Fibroblast of the conjunctiva (primary cell): Measurements from ENCODE around the gene CPNE2.

Experiments
- DNase-seq: peaks from one replicate; pipeline ENCODE4 v3.0.0-alpha.2; 2010; ENCODE audit warnings: low read depth

The CPNE2 gene

GRCh38 chr16:57144027-57144426 is 51.6 kb downstream of the CPNE2 start:
- no peak for DNase-seq

DNA sequence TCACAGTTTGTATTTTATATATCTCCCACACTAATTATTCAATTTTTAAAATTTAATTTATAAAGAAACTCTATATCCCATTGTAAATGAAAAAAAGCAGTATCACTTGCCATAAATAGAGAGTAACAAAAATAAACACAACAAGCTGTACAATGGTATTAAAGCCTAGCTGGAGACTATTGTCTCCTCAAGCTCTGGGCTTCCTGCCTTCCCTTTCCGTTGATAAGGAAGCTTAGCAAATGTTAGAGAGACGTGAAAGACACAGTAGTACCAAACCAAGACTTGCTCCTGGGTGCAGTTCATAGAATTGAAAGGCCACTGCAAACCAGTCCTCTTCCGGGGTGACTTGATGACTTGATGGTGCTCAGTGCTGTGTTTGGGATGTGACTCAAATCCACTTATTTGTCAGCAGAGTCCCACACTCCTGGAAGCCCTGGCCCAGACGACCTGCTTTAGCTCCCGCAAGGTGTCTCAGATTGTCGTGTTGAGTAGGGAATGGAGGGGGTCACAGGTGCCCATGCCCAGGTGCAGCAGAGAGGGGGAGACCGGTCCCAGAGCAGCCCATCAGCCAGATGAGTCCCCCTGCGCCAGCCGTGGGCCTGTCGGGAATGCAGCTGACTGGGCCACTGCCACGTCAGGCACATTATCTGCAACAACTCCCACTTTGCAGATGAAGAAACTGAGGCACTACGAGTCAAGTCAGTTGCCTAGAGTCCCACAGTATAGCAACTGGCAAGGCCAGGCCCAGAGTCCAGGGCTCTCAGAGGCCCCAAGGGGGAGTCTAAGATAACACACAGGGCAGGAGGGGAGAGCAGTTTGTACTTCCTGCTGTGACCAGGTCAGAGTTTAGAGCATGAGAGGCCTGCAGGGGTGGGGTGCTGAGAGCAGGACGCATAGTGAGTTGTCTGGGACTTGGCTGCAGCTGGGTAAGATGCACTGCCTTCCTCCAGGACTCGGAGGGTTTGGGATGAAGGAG is 53.0 kb downstream of the CPNE2 start:
- DNase-seq: no peak

DNA sequence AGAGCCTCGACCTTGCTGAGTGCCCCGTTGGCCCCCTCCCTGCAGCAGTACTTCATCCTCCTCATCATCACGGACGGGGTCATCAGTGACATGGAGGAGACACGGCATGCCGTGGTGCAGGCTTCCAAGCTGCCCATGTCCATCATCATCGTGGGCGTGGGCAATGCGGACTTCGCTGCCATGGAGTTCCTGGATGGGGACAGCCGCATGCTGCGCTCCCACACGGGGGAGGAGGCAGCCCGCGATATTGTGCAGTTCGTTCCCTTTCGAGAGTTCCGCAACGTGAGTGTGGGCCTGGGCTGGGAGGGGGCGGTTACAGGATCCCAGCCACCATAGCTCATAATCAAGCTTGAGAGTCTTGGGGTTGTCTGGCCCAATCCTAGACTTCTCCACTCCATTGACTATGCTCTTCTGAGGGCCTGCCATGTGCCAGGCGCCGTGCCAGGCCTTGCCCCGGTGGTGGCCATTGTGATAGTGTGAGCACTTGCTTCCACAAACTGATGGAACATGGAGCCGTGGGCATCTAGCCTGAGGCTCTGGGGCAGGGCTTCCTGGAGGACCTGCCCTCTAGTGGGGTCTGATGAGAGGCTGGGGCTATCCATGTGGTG is 53.8 kb downstream of the CPNE2 start:
- DNase-seq: no peak

DNA sequence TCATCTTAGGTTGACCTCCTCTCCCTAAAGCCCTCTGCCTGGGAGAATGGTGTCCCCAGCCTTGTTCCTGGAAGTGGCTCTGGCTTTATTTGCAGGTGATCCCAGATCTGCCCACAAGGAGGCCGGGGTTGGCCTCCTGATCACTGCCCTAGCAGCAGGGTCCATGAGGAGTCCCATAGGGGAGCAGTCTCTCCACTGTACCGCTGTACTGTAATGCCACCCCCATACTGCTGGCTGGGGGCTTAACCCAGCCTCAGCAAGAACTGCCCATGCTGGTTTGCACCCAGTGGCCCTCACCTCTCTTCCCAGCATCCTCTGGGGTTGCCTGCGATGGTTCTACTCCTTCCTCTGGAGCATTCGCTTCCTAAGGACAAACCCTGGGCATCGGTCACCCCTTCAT is 54.4 kb downstream of the CPNE2 start:
- no peak for DNase-seq

- peak; percentile 27 for DNase-seq
These were observed 55.2 kb downstream of the CPNE2 start for GRCh38 chr16:57147381-57148221.

GRCh38 chr16:57148481-57148880 is 56.1 kb downstream of the CPNE2 start:
- no peak for DNase-seq

DNA sequence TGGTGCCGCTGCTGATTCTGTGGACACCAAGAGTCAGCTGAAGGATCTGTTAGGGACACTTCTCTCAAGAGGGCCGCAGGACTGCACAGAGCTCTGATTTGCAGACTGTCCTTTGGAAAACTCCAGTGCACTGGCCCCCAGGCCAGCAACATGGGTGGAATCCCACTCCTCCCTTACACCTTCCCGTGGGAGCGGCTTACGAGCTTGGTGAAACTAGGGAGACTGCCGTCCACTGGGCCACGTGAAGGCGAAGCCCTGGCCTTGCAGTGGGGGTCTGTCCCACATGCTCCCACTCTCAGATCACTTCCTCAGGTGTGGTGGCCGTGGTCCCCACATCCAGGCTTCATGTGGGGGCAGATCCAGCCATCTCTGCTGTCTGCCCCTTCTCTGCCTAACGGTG is 57.0 kb downstream of the CPNE2 start:
- no peak for DNase-seq

DNA sequence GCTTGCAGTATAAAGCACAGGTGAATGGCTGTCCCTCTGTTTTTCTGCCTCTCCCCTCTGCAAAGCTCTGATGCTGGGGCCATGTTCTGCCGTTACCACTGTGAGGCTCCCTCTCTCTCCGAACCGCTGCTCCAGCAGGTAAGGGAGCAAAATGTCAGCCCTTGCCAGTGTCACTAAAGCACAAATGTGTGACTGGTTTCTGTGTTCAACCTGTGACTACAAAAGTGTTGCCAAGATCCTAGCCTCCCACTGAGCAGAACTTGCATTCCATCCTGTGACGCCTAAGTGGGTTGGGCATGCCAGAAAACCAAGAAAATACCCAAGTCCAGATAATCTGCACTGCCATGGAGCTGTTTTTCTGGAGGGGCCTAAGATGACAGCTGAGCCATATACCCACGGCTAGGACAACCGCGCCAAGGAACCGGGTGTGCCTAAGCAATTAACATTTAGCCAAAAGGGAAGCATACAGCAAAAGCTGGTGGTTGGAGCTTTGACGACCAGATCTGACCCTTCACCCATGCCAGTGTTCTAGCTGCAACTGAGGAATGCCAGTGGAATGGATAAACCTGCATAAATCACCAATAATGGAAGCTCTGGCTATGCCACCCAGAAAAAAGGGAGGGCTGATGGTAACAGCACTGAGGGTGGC is 58.4 kb downstream of the CPNE2 start:
- no peak for DNase-seq

GRCh38 chr16:57151369-57151768 is 59.0 kb downstream of the CPNE2 start:
- no peak for DNase-seq

DNA sequence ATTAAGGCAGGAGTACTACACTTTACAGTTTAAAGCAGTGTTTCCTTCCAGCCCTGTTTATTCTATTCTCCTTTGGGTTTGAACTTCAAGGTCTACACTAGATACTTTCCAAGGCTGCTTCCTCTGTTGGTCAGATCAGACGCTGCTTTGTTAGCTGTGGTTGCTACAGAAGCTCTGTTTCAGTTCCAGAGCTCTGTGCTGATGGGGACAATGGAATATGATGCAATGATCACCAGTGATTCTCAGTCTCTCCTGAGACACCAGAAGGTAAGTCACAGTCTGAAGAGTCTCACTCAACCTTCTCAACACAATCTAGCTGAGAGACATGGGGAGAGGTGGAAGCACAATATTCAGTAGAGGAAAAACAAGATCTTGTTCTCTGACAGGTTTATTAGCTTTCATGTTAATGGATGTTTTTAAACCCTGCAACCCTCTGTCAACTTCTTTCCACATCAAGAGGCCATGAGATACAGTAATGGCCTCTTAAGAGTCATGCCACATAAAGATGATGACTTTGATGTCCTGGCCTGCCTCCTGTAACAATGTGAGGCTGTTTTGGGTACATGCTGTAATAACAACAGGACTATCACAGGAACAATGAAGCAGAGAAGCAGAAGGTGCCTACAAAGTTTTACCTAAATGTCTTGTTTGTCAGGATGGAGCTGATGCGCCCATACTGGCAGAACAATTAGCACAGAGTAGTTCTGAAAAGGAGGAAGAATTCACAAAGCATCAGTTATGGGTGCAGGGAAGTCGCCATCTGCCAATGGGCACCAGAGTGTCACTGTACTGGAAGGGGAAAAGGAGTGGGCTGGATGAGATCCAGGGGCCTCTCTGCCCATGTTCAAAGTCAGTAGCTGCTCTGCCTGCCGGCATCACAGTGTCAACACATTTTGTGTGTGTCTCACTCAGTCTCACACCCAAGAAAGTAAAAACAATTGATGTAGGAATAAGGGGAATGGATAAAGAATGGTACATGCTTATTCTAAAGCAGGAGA is 60.0 kb downstream of the CPNE2 start:
- DNase-seq: no peak

- no peak for DNase-seq
These were observed 61.5 kb downstream of the CPNE2 start for GRCh38 chr16:57153841-57154240.

DNA sequence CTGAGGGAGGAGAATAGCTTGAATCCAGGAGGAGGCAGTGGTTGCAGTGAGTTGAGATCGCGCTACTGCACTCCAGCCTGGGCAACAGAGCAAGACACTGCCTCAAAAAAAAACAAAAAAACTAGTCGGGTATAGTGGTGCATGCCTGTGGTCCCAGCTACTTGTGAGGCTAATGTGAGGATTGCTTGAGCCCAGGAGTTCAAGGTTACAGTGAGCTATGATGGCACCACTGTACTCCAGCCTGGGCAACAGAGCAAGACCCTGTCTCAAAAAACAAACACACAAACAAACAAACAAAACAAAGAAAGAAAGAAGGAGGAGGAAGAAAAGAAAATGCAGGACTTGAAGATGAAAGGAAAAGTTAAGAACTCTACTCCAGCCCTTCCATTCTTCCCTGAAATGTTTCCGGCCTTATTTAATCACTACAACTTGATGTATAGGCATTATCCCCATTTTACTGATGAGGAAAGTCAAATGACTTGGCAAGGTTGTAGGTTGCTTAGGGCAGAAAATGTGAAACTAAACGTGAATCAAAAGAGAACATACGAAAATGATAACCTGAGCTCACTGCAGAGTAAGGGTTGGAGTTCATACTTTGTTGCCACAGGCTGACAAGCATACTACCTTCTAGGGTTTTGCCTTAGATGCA is 63.4 kb downstream of the CPNE2 start:
- DNase-seq: no peak

- no peak for DNase-seq
These were observed 63.9 kb downstream of the CPNE2 start for GRCh38 chr16:57156351-57156703.

DNA sequence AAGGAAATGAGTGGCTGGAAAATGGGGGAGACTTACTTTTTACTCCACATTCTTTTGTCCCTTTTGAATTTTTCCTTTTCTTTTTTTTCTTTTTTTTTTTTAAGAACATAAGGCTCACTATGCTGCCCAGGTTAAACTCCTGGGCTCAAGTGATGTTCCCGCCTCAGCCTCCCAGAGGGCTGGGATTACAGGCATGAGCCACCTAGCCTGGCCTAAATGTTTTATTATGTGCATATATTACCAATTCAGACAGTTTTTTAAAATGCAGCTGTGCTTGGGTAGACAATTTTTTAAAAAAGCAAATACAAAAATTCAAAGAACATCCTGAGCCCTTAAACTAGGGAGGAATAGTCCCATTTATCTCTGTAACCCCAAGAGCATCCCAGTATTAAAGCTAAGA is 65.2 kb downstream of the CPNE2 start:
- no peak for DNase-seq

DNA sequence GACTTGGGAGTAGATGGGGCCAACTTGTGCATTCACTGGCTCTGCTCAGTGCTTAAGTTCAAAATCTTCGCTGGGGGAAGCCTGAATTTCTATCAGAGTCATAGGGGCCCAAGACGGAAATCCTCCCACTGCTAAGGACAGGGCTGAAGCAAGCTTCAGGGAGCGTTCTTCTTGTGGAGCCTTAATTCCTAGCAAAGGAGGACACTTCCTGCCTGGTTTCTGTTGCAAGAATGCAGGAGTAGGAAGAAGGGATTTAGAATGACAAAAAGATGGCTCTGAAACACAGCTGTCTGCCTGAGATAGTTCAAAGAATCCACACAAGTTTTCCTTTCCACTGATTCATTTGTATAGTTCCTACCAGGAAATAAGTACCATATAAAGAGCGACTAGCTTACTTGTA is 67.1 kb downstream of the CPNE2 start:
- DNase-seq: no peak

DNA sequence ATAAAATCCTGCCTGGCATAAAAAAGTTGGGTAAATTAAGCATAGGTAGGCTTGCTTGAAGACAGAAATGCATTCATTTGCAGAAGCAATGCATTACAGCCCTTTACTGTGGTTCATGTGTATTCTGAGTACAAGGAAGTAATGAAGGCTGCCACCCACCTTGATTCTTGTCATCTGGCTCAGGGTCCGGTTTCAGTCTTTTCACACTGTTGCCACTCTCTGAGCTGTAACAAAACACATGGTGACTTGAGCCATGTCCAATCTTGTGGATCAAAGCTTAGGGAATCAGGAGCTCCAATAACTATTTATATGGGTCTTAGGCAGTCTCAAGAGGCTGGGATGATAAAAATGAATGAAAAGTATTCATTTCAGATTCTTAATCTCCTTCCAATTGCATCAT is 71.5 kb downstream of the CPNE2 start:
- DNase-seq: no peak

- no peak for DNase-seq
These were observed 73.1 kb downstream of the CPNE2 start for GRCh38 chr16:57165483-57165882.

DNA sequence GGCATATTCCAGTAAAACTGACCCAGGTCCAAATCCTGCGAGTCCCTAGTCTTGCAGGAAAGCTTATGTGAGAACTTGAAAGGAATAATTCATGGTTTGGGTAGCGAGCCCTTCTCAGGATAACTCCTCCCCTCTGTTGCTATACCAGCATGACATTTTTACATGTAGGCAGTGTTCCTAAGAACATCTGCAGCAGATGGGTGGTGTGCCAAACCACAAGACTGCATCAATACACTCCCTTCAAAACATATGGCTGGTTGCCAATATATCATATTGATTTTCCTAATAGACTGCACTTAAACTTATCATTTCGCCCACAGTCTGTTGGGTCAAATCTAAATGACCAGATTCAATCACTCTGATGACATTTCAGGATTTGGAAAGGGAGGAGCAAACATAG is 73.6 kb downstream of the CPNE2 start:
- peak; percentile 71 for DNase-seq

DNA sequence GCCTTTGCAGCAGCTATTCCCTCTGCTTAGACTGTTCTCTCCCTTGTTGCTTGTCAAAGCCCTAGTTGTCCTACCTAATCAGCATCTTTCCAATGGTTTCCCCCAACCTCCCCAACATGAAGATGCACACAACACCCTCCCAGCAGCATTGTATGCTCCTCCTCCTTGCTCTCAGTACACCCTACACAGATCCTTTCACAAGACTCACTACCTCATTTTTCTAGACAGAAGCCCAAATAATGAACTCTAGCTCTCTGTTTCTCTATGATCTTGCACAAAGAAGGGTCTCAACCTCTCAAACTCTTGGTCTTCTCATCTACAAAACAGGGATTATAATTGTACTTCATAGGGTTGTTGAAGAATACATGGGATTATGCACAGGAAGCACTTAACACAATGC is 74.1 kb downstream of the CPNE2 start:
- DNase-seq: no peak

- DNase-seq: peak; percentile 57
These were observed 74.6 kb downstream of the CPNE2 start for GRCh38 chr16:57166951-57167350.
